ENCODE results near the gene CORO7. TPM values are rescaled to one million over a fixed set of nuclear protein-coding genes. Genes with fewer than 3 reads are reported as not detected.

CORO7 gene
- 100 to 1,000 TPM; 142 to 246 TPM for total RNA-seq

GRCh38 chr16:4416200-4417032, at the start of gene CORO7:
TSS of gene CORO7 (minus strand) at chr16:4416596. CDS start at chr16:4416518, 78 bp downstream.
- peak; percentile 99 for DNase-seq
- CTCF ChIA-PET = interaction anchor here (0.7 to 9.2 kb wide), 13 partner anchors 11 to 207 kb away, joined by 3 to 51 read pairs (median 4); partner anchors contain the start of gene HMOX2
- Mint-ChIP-seq H3K4me1 (peaks cover 41% of the 10 kb centered on the region), H3K27me3 (no peaks in the 10 kb centered on the region), H3K27ac (peak within 1 kb of the TSS; percentile 92), H3K36me3 (peaks cover 24% of the 10 kb centered on the region), H3K4me3 (peak within 1 kb of the TSS; percentile 90), H3K9me3 (ENCODE audit: low read depth) (no peaks in the 10 kb centered on the region)
- peak; percentile 79 for ATAC-seq

GRCh38 chr16:4463522-4464163, 47.2 kb upstream of the CORO7 start:
- CTCF ChIA-PET = interaction anchor here (1.6 kb wide), 1 partner anchor 12 kb away, joined by 4 read pairs; the partner anchor contains the start of gene HMOX2
- ATAC-seq (no peak), DNase-seq (no peak)
- H3K36me3 Mint-ChIP-seq = peaks cover 32% of the 10 kb centered on the region
- no peaks in the 10 kb centered on the region for H3K9me3 Mint-ChIP-seq (ENCODE audit: low read depth)
- no peaks in the 10 kb centered on the region for H3K27me3 Mint-ChIP-seq
- peak overlapping the region; percentile 64 for H3K27ac Mint-ChIP-seq
- peaks cover 42% of the 10 kb centered on the region for H3K4me1 Mint-ChIP-seq
- H3K4me3 Mint-ChIP-seq = no peak overlapping the region

DNA sequence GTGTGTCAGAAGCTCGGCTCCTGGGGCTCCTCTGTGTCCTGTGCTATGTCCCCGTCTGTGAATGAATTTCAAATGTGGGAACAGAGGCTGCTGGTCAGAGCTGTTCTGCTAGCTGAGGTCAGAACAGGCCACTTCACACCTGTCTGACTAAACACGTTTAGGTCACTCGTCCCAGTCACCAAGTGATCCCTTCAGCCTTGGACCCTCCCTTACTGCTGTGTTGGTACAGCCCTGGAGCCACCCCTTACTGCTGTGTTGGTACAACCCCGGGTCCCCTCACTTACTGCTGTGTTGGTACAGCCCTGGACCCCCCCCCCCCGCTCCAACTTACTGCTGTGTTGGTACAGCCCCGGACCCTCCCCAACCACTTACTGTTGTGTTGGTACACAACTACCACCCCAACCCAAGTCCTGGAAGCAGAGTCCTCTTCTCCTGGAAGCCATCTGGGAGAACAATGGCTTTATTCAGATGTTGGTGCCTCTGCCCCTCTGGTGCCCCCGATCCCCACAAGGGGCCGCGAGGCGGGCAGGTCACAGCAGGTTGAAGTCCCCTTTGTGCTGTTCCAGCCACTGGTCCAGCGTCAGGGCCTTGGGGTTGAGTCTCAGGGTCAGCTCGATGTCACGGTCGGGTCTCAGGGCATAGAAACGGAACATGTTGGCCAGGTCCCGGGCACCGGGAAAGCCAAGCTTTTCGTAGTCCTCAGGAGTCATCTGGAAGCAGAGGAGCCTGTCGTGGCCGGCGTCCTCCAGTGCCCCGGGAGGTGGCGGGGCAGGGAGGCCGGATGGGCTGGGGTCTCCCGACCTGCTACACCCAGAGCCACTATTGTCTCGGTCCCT, 45.1 kb upstream of the CORO7 start:
- Mint-ChIP-seq H3K27ac (no peak overlapping the region), H3K9me3 (ENCODE audit: low read depth) (no peaks in the 10 kb centered on the region), H3K4me1 (peaks cover 33% of the 10 kb centered on the region), H3K36me3 (peaks cover 30% of the 10 kb centered on the region), H3K4me3 (no peak overlapping the region), H3K27me3 (no peaks in the 10 kb centered on the region)
- DNase-seq (no peak), ATAC-seq (no peak)
- CTCF ChIA-PET = interaction anchor here (0.7 to 1.6 kb wide), 4 partner anchors 15 to 245 kb away, joined by 3 to 4 read pairs (median 3); partner anchors contain the start of gene HMOX2

DNA sequence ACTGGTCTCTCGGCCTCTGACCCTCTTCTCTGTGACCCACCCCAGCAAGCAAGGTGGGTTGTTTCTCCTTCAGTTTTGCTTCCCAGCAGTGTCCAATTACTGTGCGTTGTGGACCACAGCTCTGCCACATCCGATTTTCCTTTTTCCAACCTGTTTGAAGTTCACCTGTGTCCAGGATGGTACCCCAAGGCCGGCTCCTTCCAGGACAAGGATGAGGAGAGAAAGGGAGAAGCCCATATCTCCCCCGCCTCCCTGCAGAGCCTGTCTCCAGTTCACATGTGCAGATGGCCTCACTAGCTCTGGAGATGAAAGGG, 44.5 kb upstream of the CORO7 start:
- Mint-ChIP-seq H3K27ac (no peak overlapping the region), H3K9me3 (ENCODE audit: low read depth) (no peaks in the 10 kb centered on the region), H3K4me3 (no peak overlapping the region), H3K4me1 (peaks cover 27% of the 10 kb centered on the region), H3K36me3 (peaks cover 28% of the 10 kb centered on the region), H3K27me3 (no peaks in the 10 kb centered on the region)
- DNase-seq = no peak
- no peak for ATAC-seq
- CTCF ChIA-PET = interaction anchor here (0.7 to 1.1 kb wide), 3 partner anchors 24 to 245 kb away, joined by 3 read pairs; no protein-coding TSS in a partner anchor

GRCh38 chr16:4455951-4456350, 39.6 kb upstream of the CORO7 start:
- Mint-ChIP-seq H3K4me1 (peaks cover 16% of the 10 kb centered on the region), H3K36me3 (peaks cover 19% of the 10 kb centered on the region), H3K9me3 (ENCODE audit: low read depth) (no peaks in the 10 kb centered on the region), H3K4me3 (no peak overlapping the region), H3K27me3 (no peaks in the 10 kb centered on the region), H3K27ac (no peak overlapping the region)
- no peak for DNase-seq
- ATAC-seq = peak; percentile 10
- CTCF ChIA-PET = no interaction called here

DNA sequence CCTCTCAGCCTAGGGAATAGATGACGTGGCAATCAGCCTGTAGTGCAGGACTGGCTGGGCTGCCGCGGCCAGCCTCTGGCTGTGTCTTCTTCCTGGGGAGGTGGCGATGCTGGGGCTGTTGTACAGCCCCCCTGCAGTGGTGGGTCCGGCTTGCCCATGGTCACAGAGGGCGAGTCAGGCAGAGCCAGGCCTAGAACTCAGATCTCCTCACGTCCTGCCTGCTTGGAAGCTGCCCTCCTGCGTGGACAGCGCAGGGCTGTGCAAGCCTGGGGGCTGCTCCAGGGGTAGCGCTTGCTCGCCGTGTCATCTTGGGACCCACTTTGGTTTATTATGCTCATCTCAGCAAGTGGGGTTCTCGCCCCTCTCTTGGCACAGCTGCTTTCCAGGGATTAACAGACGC, 38.7 kb upstream of the CORO7 start:
- DNase-seq (no peak), ATAC-seq (no peak)
- Mint-ChIP-seq H3K9me3 (ENCODE audit: low read depth) (no peaks in the 10 kb centered on the region), H3K27me3 (no peaks in the 10 kb centered on the region), H3K4me1 (peaks cover 14% of the 10 kb centered on the region), H3K36me3 (peaks cover 25% of the 10 kb centered on the region), H3K27ac (no peak overlapping the region), H3K4me3 (no peak overlapping the region)
- CTCF ChIA-PET = interaction anchor here (0.8 kb wide), 1 partner anchor 52 kb away, joined by 4 read pairs; no protein-coding TSS in a partner anchor

DNA sequence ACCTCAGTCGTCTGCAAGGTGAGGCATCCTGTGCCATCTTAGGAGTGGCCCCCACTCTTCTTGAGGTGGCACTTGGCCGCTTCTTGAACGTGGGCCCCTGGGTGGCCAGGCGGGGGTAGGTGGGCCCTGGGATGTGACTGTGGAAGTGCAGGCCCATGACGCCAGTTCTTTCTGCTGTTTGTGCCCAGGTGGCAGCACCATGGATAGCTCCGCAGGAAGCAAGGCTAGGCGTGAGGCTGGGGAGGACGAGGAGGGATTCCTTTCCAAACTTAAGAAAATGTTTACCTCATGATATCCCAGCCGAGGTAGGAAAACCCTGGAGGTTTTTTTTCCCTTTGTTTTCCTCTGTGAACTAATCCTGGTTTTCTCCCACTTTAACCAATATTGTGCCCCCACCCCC, 38.2 kb upstream of the CORO7 start:
- ATAC-seq (no peak), DNase-seq (no peak)
- Mint-ChIP-seq H3K9me3 (ENCODE audit: low read depth) (no peaks in the 10 kb centered on the region), H3K36me3 (peaks cover 27% of the 10 kb centered on the region), H3K4me1 (peaks cover 10% of the 10 kb centered on the region), H3K4me3 (no peak overlapping the region), H3K27me3 (no peaks in the 10 kb centered on the region), H3K27ac (no peak overlapping the region)
- CTCF ChIA-PET = interaction anchor here (0.8 to 1.0 kb wide), 2 partner anchors 16 to 53 kb away, joined by 3 to 4 read pairs; no protein-coding TSS in a partner anchor

GRCh38 chr16:4452674-4453073, 36.3 kb upstream of the CORO7 start:
- H3K4me3 Mint-ChIP-seq = no peak overlapping the region
- H3K4me1 Mint-ChIP-seq = peaks cover 2% of the 10 kb centered on the region
- ATAC-seq (no peak), DNase-seq (no peak)
- no peaks in the 10 kb centered on the region for H3K9me3 Mint-ChIP-seq (ENCODE audit: low read depth)
- H3K27ac Mint-ChIP-seq = no peak overlapping the region
- no peaks in the 10 kb centered on the region for H3K27me3 Mint-ChIP-seq
- peaks cover 20% of the 10 kb centered on the region for H3K36me3 Mint-ChIP-seq
- CTCF ChIA-PET = interaction anchor here (1.2 kb wide), 1 partner anchor 37 kb away, joined by 4 read pairs; no protein-coding TSS in a partner anchor

- no peak overlapping the region for H3K4me3 Mint-ChIP-seq
- DNase-seq = no peak
- ATAC-seq = no peak
- no peaks in the 10 kb centered on the region for H3K9me3 Mint-ChIP-seq (ENCODE audit: low read depth)
- H3K27me3 Mint-ChIP-seq = no peaks in the 10 kb centered on the region
- peak overlapping the region; percentile 4 for H3K27ac Mint-ChIP-seq
- no peaks in the 10 kb centered on the region for H3K4me1 Mint-ChIP-seq
- CTCF ChIA-PET = interaction anchor here (1.6 kb wide), 1 partner anchor 8 kb away, joined by 4 read pairs; no protein-coding TSS in a partner anchor
- peaks cover 27% of the 10 kb centered on the region for H3K36me3 Mint-ChIP-seq
Observed at GRCh38 chr16:4450931-4451519, 34.6 kb upstream of the CORO7 start.

- CTCF ChIA-PET = interaction anchor here (1.6 kb wide), 2 partner anchors 9 to 135 kb away, joined by 4 read pairs; no protein-coding TSS in a partner anchor
- H3K4me3 Mint-ChIP-seq = no peak overlapping the region
Observed at GRCh38 chr16:4450430-4450829, 34.0 kb upstream of the CORO7 start.

GRCh38 chr16:4443986-4444385, 27.6 kb upstream of the CORO7 start:
- CTCF ChIA-PET = no interaction called here

More at GRCh38 chr16:4450430-4450829, 34.0 kb upstream of the CORO7 start:
- Mint-ChIP-seq H3K27ac (peak overlapping the region; percentile 19), H3K27me3 (no peaks in the 10 kb centered on the region), H3K36me3 (peaks cover 26% of the 10 kb centered on the region), H3K4me1 (no peaks in the 10 kb centered on the region), H3K9me3 (ENCODE audit: low read depth) (no peaks in the 10 kb centered on the region)
- DNase-seq = no peak
- no peak for ATAC-seq

GRCh38 chr16:4443271-4443670, 26.9 kb upstream of the CORO7 start:
- no peak for ATAC-seq
- CTCF ChIA-PET = no interaction called here
- Mint-ChIP-seq H3K4me3 (no peak overlapping the region), H3K27me3 (no peaks in the 10 kb centered on the region), H3K4me1 (peaks cover 4% of the 10 kb centered on the region), H3K27ac (no peak overlapping the region), H3K36me3 (peaks cover 55% of the 10 kb centered on the region), H3K9me3 (ENCODE audit: low read depth) (no peaks in the 10 kb centered on the region)
- no peak for DNase-seq

More at GRCh38 chr16:4443986-4444385, 27.6 kb upstream of the CORO7 start:
- no peaks in the 10 kb centered on the region for H3K9me3 Mint-ChIP-seq (ENCODE audit: low read depth)
- no peak overlapping the region for H3K27ac Mint-ChIP-seq
- peaks cover 3% of the 10 kb centered on the region for H3K4me1 Mint-ChIP-seq
- H3K27me3 Mint-ChIP-seq = no peaks in the 10 kb centered on the region
- no peak for DNase-seq
- peaks cover 54% of the 10 kb centered on the region for H3K36me3 Mint-ChIP-seq
- ATAC-seq = no peak
- no peak overlapping the region for H3K4me3 Mint-ChIP-seq

Measured in activated CD8-positive, alpha-beta memory T cell treated with anti-CD3 and anti-CD28 coated beads, Interleukin-2, amount 10 ng/mL, durations not matched to agents 7 days and 5 days (primary cell).